Panc1 (cell line): Measurements from ENCODE around the gene LIMCH1.

ENCODE experiments used
- CTCF ChIP-seq: fragments of 450-650 bp; IDR thresholded peaks from 2 replicates; pipeline ENCODE4 v1.5.1; 2017; ENCODE audit warnings: mild to moderate bottlenecking
- POLR2AphosphoS5 ChIP-seq: IDR thresholded peaks from 2 replicates; pipeline ENCODE4 v1.6.1; 2012; ENCODE audit warnings: mild to moderate bottlenecking, low read depth, low read length, moderate library complexity
- SIN3A ChIP-seq: IDR thresholded peaks from 2 replicates; pipeline ENCODE4 v1.6.1; 2012; ENCODE audit warnings: low read depth, mild to moderate bottlenecking, low read length, moderate library complexity, borderline replicate concordance; ENCODE audit not compliant: insufficient read depth

GRCh38 chr4:41624765-41625164 lies 86.8 kb downstream of the LIMCH1 start:
- TF ChIP-seq CTCF (no peak), SIN3A (no peak), POLR2AphosphoS5 (no peak)
